HG03095 (cell line): ENCODE measurements around the gene AGXT.
A peak's percentile ranks its signal among the peaks of the same experiment; 100 is the strongest.

Experiments used
- ATAC-seq: cut with Tn5 transposase; IDR thresholded peaks from one replicate; pipeline ENCODE4 v1.9.1; 2021; ENCODE audit warnings: moderate library complexity; ENCODE audit not compliant: unreplicated experiment

Gene AGXT

DNA sequence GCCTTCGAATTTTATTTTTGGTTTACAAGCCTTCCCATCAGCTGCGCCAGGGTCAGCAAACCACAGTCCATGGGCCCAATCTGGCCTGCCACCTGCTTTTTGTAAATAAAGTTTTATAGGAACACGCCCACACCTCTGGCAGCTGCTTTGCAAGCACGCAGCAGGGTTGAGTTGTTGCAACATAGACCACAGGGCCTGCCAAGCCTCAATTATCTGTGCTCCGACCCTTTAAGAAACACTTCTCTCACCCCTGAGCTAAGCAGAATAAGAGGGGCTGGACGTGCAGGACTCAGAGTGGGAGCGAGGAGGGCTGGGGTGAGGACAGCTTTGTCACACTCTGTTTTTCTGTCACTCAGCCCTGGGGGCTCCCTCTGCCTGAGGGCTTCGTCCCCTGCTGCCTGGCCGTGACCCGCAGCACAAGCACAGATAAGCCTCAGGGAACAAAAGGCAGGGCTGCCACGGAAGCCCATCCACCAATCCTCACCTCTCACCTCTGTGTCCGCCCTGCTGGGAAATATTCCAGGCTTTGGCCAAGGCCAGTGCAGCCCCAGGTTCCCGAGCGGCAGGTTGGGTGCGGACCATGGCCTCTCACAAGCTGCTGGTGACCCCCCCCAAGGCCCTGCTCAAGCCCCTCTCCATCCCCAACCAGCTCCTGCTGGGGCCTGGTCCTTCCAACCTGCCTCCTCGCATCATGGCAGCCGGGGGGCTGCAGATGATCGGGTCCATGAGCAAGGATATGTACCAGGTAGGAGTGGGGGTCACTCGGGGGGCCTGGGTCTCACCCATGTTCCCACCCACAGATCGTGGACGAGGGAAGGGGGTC, at the start of gene AGXT:
Gene AGXT (plus strand): TSS at position 539 of the 823 bp plus-strand sequence. CDS start 42 bp downstream, at position 581.
- no peak for ATAC-seq

DNA sequence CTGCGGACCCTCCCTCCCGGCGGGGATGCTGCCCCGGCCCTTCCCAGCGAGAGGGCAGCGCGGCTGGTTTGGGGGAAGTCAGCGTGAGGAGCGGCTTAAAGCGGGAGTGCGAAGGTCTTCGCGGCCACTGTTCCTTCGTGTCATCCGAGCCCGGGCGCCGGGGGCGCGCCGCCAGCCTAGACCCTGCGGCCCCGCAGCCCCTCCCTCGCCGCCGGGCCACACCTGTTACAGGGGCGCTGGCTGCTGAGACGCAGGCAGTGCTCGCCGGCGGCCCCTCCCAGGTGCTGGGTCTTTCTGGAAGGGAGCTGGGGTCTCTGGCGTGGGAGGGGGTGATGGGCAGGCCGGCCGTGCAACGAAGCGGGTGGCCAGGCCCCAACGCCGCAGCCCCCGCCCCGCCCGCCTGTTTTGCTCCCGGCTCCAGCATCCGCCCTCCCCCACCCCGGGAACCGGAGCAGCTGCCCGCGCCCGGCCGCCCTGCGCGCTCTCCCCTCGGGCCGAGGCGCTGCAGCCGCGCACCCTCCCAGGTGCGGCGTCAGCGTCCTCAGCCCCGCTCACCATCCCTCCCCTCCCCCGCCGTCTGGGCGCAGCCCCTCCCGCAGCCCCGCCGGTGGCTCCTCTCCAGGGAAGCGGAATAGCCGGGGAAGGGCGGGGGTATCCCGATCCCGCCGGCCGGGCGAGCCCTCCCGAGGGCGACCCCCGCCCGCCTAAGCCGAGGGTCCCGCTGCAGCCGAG, 49.3 kb upstream of the AGXT start:
- ATAC-seq, result no peak

DNA sequence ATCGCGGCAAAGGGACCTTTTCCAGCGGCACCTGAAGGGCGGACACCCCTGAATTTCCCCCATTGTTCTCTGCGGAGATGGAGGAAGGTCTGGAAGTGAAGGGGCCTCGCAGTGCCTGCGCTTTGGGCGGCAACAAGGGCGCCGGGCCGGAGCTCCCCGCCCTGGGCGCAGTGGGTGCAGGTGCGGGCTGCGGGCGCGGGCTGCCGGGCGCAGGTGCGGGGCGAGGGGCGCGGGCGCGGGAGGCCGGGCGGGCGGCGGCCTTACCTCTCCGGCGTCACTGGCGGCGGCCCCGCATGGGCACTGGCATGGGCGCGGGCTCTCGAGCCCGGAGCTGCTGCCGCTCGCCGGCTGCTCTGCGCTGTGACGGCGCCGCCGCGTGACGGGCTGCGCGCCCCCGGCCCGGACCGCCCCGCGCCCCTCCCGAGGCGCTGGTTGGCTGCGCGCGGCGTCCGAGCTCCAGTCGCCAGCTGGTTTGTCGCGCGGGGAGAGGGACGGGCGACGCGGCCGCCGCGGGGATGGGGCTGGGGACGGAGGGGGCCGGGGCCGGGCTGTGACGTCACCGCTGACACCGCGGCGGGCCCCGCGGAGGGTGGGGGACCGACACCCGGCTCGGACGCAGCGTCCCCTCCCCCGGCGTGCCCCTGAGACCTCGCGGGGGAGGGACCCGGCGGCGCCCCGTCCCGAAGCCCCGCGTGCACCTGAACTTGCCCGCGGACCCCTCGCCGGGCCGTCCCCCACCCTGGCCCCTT, 48.6 kb upstream of the AGXT start, which contains the start of gene KIF1A:
Gene KIF1A (minus strand): TSS at position 362 of the 749 bp plus-strand sequence. CDS start 22,467 bp downstream, outside the sequence.
- no peak for ATAC-seq

DNA sequence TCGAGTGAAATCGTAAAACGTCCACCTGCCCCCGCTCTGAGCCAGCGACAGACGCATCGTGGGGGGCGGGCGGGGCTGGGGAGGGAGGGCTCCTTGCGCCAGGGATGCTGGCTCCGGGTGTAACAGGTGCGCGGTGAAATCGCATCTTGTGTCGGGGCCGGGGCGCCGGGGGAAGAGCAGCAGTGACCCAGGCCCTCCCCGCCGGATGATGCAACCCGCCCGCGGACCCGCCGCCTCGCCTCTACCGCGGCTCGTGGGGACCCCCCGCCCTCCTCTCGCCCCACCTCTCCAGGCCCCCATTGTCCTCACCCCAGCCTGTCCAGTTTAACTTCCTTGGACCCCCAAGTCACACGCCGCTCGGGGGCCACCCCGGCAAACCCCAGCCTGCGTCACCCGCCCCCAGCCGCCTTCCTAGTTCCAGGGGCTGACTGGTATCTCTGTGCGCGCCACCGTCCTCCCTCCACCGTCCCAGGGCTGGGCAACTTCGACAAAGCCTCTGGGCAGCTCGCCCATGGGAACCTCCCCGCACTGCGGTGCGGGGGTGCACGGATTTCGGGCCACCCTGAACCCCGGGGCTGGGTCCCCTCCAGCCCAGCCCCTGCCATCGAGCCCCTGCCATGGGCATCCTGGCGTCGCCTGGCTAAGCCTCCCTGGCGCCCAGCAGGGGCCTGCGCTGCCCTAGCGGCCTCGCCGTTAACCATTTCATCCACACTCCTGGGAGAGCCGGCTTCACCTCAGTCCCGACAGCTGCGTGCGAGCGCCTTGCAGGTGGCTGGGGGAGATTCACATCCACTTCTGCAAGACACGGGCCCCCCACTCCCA, 47.8 kb upstream of the AGXT start:
- ATAC-seq, result no peak

DNA sequence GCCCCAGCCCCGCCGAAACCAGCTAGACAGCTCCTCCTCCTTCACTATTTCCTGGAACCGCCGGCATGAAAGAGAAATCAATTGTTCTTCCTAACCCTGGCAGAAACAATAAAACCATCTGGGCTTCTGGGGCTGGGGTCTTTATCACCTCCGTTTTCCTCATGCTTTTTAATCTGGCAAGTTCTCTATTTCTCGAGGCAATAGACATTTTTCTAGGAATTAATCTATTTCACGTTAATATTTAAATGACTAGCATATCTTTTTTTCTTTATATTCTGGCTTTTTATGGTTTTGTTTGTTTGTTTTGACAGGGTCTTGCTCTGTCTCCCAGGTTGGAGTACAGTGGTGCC, 47.2 kb upstream of the AGXT start:
- ATAC-seq, result no peak

DNA sequence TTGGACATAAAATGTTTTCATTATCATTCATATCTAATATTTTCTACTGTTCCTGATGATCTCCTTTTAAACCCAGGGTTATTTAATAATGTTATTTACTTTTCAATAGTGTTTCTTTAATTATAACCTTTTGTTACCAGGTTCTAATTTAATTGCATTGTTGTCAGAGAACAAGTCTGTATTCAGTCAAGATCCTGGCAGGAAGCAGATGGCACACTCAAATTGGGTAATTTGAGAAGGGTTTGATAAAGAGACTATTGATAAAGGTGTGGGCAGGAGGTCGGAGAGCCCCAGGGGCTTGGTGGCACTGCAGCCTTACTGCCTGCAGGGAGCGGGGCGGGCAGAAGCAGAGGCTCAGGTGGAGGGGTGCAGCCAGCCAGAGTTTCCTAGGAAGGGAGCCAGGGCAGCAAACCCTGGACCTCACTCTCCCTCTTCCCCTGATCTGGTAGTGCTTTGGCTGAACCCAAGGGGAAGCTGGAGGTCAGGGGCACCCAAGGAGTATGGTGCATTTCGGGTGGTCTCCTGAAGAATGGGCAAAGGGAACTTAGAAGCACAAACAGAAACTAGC, 46.3 kb upstream of the AGXT start:
- ATAC-seq, result no peak

DNA sequence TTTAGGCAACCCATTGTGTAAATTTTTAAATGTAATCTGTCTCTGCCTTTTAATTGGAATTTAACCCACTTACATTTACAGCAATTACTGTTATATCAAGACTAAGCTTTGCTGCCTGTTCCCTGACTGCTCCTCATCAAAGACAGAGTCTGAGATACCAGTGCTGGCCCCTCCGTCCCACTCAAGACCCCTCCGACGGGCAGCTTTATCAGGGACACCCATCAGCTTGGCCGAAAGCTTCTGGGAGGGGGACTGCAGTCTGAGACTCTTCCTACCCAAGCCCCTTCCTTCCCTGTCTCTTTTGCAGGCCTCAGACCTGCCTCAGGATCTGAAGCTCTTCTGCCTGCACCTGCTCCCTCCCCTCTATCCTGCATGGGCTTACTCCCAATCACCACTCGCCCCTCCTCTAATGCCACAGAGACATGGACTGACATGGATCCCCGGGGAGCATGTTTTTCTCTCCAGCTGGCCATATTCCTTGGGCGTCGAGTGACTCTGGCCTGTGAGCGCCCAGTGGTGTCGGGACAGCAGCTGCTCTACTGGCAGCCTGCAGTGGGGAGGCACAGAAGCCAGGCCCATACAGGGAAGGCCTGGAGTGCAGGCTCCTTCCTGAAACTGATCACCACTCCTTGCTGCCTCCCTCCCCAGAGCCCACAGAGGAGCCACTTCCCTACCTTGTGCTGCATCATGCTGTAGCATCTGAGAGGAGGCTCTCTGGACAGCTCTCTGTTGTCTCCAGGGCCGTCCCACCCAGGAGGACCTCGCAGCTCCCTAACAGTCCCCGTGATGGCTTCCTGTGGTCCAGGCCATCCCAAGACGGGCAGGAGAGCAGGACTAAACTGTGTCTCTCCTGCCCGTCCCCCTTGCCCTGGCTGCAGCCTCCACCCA, 44.9 kb upstream of the AGXT start:
- no peak for ATAC-seq

DNA sequence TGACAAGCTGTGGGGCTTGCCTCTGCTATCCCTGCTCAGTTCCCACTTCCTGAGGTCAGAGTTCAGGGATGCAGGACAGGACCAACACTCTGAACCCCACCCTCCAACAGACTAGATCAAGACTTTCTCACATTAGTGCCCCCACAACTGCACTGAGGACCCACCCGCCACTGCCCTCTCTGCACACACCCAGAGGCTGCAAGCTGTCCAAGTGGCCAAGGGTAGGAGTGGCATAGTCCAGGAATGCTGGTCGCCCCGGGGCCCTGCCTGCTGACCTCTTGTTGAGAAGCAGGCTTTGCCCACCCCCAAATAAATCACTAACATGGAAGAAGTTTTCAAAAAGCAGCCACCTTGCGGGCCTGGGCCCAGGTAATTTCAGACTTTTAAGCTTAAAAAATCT, 43.1 kb upstream of the AGXT start:
- no peak for ATAC-seq

DNA sequence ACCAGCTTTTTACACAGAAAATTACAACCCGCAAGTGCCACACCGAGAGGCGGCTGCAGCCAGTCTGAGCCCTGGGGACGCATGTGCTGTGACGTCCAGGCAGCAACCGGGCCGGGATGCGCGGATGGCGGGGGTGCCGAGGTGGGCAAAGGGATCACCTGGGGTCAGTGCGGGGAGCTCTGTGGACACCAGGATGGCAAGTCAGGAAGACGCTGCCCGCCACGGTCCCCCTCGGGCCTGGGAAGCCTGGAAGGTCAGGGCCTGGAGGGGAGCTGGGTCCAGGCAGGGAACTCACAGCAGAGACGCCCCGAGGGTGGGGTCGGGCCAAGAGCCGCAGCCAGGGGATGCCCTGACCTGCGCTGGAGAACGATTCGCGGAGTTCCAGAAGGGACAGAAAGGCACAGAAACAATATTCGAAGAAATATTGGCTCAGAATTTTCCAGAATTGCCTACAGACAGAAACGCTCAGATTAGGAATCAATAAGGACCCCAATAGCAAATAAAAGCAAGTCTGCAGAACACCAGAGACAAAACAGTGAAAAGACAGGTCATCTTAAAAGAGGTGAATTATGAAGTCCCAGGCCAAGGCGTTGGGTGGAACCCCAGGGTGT, 36.9 kb upstream of the AGXT start:
- no peak for ATAC-seq

DNA sequence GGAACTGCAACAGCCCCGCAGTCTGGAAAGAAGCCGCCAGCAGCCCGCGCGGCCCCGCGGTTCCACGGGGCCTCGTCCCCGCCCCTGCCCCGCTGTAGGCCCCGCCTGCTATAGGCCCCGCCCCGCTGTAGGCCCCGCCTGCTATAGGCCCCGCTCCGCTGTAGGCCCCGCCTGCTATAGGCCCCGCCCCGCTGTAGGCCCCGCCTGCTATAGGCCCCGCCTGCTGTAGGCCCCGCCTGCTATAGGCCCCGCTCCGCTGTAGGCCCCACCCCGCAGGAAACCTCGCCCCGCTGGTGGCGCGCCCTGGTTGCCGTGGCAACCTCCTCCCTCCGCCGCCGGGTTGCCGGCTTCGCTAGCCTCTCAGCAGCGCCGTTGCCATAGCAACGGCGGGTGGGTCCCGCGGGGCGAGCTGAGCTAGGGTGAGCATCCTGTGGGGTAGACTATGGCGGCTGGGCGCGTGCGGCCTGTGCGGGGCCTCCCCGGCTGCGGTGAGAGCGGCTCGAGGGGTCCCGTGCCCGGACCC, 36.4 kb upstream of the AGXT start:
- ATAC-seq, result peak; percentile 77

DNA sequence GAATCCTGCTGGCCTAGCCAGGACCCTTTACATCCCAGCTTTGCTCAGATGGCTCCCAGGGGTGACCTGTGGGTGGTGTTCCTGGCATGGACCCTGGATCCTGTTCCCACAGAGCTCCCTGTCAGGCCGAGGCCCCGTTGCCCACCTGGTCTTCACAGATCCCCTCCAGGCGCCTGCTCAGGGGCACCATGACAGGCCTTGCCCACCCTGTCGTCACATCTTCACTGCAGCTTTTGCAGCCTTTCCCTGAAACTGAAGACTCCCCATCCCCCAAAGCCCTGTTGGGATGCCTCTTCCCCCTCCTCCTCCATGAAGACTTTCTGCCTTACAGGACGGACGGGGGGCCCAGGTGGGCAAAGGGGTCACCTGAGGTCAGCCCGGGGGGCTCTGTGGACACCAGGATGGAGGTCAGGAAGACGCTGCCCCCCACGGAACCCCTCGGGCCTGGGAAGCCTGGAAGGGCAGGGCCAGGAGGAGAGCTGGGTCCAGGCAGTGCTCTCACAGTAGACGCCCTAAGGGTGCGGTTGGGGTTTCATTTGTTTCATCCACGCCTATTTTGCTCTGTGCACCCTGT, 35.6 kb upstream of the AGXT start:
- no peak for ATAC-seq

DNA sequence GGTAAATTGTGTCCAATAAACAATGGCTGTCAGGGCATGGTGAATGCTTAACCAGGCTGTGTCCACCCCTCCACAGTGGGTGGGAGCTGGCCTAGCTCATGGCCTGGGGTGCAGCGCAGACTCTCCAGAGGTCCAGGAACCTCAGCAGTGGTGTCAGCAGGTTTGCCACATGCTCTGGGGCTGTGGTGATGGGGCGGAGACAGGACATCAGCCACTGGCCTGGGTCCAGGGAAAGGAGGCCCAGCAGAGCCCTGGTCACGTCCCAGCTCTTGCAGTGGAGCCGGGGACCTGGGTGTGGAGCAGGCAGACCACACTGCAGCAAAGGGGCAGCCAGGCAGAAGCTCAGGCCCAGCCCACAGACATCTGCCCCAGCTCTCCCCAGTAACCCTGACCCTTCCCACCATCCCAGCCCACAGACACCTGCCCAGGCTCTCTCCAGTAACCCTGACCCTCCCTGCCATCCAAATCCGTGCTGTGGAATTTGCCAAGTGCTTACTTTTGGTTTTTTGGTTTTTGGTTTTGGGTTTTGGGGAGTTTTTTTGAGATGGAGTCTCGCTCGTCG, 34.8 kb upstream of the AGXT start:
- ATAC-seq, result no peak

DNA sequence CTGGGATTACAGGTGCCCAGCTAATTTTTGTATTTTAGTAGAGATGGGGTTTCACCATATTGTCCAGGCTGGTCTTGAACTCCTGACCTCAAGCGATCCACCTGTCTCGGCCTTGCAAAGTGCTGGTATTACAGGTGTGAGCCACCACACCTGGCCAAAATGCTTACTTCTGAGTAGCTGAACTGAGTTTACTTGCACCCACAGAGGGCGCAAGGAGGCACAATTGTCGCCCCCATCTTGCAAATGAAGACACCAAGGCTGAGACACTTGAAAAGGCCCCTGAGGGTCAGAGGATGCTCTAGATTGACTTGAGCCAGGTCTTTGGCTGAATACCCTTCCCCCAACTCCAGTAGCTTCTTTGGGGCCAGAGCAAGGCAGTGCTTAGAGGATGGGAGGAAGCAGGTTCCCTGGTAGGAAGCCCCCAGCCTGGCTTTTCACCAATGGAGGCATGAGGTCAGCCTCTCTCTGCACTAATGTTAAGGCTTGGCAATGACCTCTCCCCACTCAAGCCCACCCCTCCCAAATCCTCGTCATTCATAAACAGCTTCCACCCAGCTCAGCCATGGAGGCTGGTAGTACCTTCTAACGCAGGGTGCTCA, 34.1 kb upstream of the AGXT start:
- no peak for ATAC-seq

DNA sequence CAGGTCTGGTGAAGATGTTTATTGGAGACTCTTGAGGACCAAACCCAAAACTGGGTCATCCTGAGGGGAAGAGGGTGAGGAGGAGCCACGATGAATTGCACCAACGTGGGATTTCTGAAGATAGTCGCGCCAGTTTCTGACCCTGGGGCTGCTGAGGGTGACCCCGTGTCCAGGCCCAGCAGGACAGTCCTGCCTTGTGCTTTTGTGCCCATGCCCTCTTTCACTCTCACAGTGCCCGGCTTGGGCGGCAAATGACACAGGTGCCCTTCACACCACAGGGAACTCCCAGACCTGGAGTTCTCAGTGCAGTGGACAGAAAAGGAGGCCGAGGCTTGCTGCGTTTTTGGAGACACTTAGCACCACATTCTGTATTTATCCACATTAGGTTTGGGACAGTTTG, 33.1 kb upstream of the AGXT start:
- no peak for ATAC-seq

DNA sequence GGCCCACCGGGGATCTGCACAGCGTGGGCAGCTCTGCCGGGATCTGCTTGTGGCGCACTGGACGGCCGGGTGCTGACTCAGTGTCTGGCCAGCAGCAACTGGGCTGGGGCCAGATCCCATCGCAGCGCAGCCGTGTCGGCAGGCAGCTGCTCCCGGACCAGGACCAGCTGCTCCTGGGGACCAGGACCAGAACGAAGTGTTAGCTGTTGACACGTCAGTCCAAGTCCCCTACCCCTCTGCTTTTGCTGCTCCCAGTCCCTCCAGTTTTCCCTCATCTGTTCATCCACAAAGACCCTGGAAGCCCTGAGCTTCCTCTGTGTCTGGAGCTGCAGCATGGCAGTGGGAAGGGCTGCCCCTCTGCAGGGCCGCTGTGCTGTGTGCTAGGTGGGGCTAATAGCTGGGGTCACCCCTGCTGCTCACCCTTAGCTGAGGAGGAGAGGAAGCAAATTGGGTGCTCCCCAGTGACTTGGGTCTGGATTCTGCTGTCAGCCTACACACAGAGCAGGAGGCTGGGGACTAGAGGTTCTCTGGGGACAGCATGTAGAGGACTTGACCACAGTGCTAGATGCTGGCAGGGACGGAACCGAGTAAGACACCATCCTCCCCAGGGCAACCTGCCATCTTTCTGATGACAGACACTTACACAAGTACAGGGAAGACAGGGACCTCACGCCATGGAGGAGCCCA, 31.7 kb upstream of the AGXT start:
- ATAC-seq, result no peak

DNA sequence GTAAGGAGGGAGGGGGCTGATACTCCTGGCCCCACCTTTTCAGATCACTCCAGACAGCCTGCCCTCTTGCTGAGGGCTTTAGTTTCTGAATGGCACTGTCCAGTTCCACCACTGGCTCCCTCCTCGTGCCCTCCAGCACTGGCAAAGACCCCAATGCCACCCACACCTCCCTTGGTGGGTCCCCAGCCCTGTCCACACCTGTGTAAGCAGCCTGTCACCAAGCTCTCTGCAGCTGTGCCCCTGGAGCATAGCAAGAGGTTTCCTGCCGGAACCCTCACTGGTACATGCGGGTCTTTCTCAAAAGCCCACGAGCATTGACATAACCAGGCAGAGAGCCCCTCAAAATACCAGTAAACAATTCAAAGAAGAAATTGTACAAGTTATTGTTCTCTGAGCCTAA, 31.0 kb upstream of the AGXT start:
- no peak for ATAC-seq
